Retinal pigment epithelial cell (primary cell): ENCODE data around the gene CNTN4.
"Not testable (repeated sequence)": the region's sequence is repeated elsewhere in the genome, so short reads cannot be mapped to it uniquely, and the experiment has no call there.

Experiments used
- DNase-seq: peaks from one replicate; pipeline ENCODE4 v3.0.0-alpha.2; 2010; ENCODE audit warnings: low read depth
- H3K4me3 ChIP-seq: 2 replicates; pipeline ENCODE4 v1.5.1; 2011; ENCODE audit warnings: mild to moderate bottlenecking, low read length, control low read depth, moderate library complexity
- TF ChIP-seq, protein P1 (sequence below): conservative IDR thresholded peaks from 2 replicates; pipeline ENCODE4 v1.5.1; 2011; ENCODE audit warnings: low read depth, low read length, control low read depth, inconsistent platforms

The CNTN4 gene

DNA sequence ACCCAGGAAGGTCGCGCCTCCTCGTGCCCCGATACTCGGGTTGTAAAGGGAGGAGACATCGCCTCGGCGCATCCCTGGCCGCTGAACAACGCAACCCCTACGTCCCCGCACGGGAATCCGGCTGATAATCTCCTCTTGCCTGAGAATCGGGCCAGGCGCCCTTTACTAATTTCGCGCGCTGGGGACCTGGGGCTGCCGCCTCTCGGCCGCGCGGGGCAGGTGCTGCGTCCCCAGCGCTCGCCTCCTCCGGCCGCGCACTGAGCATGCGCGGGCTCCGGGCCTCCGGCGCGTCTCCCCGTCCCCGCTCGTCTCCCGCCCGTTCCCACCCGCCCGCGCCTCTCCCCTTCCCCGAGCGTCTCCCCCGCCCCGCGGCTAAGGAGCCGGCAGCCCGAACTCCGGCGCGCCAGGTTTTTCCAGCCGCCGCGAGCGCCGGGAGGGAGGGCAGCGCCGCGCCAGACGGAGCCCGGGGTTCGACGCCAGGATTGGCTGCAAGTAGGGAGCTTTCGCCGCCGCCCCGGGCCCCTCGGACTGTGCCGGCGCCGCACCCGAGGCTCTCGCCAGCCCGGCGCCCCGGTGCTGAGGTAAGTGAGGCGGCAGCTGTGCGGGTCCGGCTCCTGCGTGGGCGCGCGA, at the start of gene CNTN4:
Gene CNTN4, plus strand, starts transcription at position 469 of the 630 bp plus-strand sequence.
- H3K4me3 ChIP-seq: peak within 1 kb of the TSS; percentile 53
- TF ChIP-seq, protein P1, sequence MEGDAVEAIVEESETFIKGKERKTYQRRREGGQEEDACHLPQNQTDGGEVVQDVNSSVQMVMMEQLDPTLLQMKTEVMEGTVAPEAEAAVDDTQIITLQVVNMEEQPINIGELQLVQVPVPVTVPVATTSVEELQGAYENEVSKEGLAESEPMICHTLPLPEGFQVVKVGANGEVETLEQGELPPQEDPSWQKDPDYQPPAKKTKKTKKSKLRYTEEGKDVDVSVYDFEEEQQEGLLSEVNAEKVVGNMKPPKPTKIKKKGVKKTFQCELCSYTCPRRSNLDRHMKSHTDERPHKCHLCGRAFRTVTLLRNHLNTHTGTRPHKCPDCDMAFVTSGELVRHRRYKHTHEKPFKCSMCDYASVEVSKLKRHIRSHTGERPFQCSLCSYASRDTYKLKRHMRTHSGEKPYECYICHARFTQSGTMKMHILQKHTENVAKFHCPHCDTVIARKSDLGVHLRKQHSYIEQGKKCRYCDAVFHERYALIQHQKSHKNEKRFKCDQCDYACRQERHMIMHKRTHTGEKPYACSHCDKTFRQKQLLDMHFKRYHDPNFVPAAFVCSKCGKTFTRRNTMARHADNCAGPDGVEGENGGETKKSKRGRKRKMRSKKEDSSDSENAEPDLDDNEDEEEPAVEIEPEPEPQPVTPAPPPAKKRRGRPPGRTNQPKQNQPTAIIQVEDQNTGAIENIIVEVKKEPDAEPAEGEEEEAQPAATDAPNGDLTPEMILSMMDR: no peak
- DNase-seq: peak; percentile 21

- no peak overlapping the region for H3K4me3 ChIP-seq
- TF ChIP-seq, protein P1: no peak
- no peak for DNase-seq
Measured at GRCh38 chr3:2061360-2061759, 37.3 kb upstream of the CNTN4 start.

DNA sequence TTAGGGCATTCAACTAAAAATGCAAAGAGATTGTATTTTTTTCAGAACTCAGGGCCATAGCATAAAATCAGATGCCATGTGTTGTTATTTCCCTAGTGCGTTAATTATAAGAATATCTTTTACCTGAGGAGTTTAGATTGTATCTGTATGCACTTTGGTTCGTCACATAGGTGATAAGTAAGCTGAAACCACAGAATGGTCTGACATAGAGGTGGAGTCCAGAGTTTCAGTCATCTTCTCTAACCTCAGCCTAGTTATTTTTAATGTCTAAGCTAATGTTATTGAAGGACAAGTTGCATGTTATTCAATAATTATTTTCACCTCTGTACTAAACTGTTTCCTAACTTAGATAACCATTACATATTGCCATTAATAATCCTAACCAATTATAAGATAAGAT, 27.1 kb upstream of the CNTN4 start:
- no peak for DNase-seq
- no peak overlapping the region for H3K4me3 ChIP-seq
- TF ChIP-seq, protein P1: no peak

- TF ChIP-seq, protein P1: no peak
- H3K4me3 ChIP-seq: no peak overlapping the region
- DNase-seq: no peak
Measured at GRCh38 chr3:2078821-2079220, 19.8 kb upstream of the CNTN4 start.

- DNase-seq: no peak
Measured at GRCh38 chr3:2082871-2083480, 15.7 kb upstream of the CNTN4 start.

DNA sequence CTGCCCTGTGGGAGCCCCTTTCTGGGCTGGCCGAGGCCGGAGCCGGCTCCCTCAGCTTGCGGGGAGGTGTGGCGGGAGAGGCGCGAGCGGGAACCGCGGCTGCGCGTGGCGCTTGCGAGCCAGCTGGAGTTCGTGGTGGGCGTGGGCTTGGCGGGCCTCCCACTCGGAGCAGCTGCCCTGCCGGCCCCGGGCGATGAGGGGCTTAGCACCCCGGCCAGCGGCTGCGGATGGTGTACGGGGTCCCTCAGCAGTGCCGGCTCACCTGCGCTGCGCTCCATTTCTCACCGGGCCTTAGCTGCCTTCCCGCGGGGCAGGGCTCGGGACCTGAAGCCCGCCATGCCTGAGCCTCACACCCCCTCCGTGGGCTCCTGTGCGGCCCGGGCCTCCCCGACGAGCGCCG, 15.1 kb upstream of the CNTN4 start:
- H3K4me3 ChIP-seq, DNase-seq: not testable (repeated sequence)

More at GRCh38 chr3:2082871-2083480, 15.7 kb upstream of the CNTN4 start:
- no peak overlapping the region for H3K4me3 ChIP-seq
- TF ChIP-seq, protein P1: no peak

DNA sequence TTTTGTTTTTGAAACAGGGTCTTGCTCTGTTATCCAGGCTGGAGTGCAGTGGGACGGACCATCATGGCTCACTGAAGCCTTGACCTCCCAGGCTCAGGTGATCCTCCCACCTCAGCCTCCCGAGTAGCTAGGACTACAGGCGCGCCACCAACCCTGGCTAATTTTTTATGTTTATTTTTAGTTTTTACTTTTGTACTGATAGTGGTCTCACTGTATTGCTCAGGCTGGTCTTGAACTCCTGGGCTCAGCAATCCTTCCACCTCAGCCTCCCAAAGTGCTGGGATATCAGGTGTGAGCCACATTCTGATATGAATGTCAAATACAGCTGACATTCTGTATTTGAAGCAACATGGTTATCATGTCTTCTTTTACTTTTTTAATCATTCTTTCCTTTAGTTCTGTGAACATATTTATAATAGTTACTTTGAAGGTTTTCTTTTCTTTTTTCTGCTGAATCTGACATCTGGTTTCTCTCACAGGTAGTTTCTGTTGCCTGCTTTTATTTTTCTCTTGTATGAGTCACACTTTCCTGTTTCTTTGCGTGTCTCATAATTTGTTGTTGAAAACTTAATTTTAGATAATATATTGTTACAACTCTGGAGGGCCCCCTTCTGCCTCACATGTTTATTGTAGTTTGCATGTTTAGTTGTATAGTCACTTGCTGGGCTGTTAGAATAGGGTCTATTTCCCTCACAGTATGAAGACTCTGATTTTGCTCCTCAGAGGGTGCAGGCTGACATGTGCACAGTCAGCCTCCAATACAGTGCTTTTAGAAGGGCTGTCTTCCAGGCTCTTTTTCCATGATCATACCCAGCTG, 8.4 kb upstream of the CNTN4 start:
- TF ChIP-seq, protein P1: no peak
- no peak overlapping the region for H3K4me3 ChIP-seq
- DNase-seq: no peak
